ENCODE data around the gene SPATA21.

DNA sequence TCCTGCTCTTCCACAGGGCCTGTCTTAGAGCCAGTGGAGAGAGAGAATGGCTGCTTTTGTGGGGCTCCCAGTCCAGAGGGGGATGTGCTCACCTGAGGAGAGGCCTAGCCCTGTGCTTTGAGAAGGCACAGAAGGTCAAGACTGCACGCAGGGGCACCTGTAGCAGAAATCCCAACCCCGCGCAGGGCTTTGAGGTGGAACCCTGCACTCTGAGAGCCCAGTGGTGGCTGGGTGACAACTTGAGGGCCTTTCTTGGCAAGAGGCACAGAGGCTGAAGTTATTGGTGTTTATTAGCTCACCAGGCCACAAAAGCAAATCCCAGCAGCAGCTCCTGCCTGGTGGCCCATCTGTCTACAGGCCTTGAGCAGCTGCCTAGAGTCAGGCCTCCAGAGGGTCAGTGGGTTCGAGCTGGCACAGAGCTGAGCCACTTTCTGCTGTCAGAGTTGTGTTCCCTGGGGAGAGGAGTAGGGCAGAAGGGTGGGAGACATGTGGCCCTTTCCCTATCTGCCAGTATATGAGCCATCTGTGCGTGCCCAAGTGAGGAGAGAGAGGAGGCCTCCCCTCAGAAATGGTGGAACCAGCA lies 38.8 kb downstream of the SPATA21 start:
- TF ChIP-seq POLR2A (IDR thresholded peaks at IDR 0.05), result no peak
- TF ChIP-seq, protein P1, sequence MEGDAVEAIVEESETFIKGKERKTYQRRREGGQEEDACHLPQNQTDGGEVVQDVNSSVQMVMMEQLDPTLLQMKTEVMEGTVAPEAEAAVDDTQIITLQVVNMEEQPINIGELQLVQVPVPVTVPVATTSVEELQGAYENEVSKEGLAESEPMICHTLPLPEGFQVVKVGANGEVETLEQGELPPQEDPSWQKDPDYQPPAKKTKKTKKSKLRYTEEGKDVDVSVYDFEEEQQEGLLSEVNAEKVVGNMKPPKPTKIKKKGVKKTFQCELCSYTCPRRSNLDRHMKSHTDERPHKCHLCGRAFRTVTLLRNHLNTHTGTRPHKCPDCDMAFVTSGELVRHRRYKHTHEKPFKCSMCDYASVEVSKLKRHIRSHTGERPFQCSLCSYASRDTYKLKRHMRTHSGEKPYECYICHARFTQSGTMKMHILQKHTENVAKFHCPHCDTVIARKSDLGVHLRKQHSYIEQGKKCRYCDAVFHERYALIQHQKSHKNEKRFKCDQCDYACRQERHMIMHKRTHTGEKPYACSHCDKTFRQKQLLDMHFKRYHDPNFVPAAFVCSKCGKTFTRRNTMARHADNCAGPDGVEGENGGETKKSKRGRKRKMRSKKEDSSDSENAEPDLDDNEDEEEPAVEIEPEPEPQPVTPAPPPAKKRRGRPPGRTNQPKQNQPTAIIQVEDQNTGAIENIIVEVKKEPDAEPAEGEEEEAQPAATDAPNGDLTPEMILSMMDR (IDR thresholded peaks at IDR 0.05), result no peak
- TF ChIP-seq EP300 (IDR thresholded peaks at IDR 0.05), result no peak
- TF ChIP-seq POLR2AphosphoS5 (IDR thresholded peaks at IDR 0.05), result no peak
